Measurements from ENCODE around the gene VTI1A. TPM values are rescaled to one million over a fixed set of nuclear protein-coding genes. Genes with fewer than 3 reads are reported as not detected.

VTI1A gene
- total RNA-seq, 4 donors from 2014 or later: 43.5 to 80.4 (median 62.3) TPM

GRCh38 chr10:112849546-112849945 is 402.5 kb downstream of the VTI1A start:
- DNase-seq (ENCODE audit: low spot score): no peak
- ATAC-seq (ENCODE audit: low FRiP score): no peak
- TF ChIP-seq CTCF (IDR thresholded peaks at IDR 0.05): no peak

GRCh38 chr10:112851181-112851580 is 404.2 kb downstream of the VTI1A start:
- TF ChIP-seq CTCF (IDR thresholded peaks at IDR 0.05): no peak
- DNase-seq (ENCODE audit: low spot score) (no peak), ATAC-seq (ENCODE audit: low FRiP score) (no peak)

GRCh38 chr10:112851588-112852211 is 404.7 kb downstream of the VTI1A start:
- no peak for DNase-seq (ENCODE audit: low spot score)
- TF ChIP-seq CTCF (IDR thresholded peaks at IDR 0.05): no peak
- ATAC-seq (ENCODE audit: low FRiP score): no peak

GRCh38 chr10:112852306-112852705 is 405.3 kb downstream of the VTI1A start:
- no peak for TF ChIP-seq CTCF (IDR thresholded peaks at IDR 0.05)
- ATAC-seq (ENCODE audit: low FRiP score) (no peak), DNase-seq (ENCODE audit: low spot score) (no peak)

- ATAC-seq (ENCODE audit: low FRiP score) (no peak), DNase-seq (ENCODE audit: low spot score) (no peak)
- no peak for TF ChIP-seq CTCF (IDR thresholded peaks at IDR 0.05)
Measured at GRCh38 chr10:112855134-112855533, 408.1 kb downstream of the VTI1A start.

GRCh38 chr10:112857493-112857892 is 410.5 kb downstream of the VTI1A start:
- DNase-seq (ENCODE audit: low spot score) (no peak), ATAC-seq (ENCODE audit: low FRiP score) (no peak)
- no peak for TF ChIP-seq CTCF (IDR thresholded peaks at IDR 0.05)

GRCh38 chr10:112858986-112859651 is 412.1 kb downstream of the VTI1A start:
- DNase-seq (ENCODE audit: low spot score): no peak
- TF ChIP-seq CTCF (IDR thresholded peaks at IDR 0.05): no peak
- ATAC-seq (ENCODE audit: low FRiP score): no peak
